Glutamatergic neuron (in vitro differentiated cells): ENCODE measurements around the gene ATP13A3. TPM values are rescaled to one million over a fixed set of nuclear protein-coding genes. Genes with fewer than 3 reads are reported as not detected.

Experiments used
- DNase-seq: peaks from one replicate; pipeline ENCODE4 v3.0.0; 2022
- H3K27ac Mint-ChIP-seq: one replicate; pipeline ENCODE4 v1.8.0; 2020; ENCODE audit warnings: mild to moderate bottlenecking, mixed read lengths, inconsistent platforms; ENCODE audit not compliant: unreplicated experiment
- H3K27me3 Mint-ChIP-seq: one replicate; pipeline ENCODE4 v1.8.0; 2020; ENCODE audit warnings: mild to moderate bottlenecking, moderate library complexity, mixed read lengths, inconsistent platforms; ENCODE audit not compliant: unreplicated experiment
- H3K36me3 Mint-ChIP-seq: one replicate; pipeline ENCODE4 v1.8.0; 2020; ENCODE audit warnings: mild to moderate bottlenecking, mixed read lengths, inconsistent platforms; ENCODE audit not compliant: unreplicated experiment
- H3K4me1 Mint-ChIP-seq: one replicate; pipeline ENCODE4 v1.8.0; 2020; ENCODE audit warnings: mild to moderate bottlenecking, low read depth, mixed read lengths, inconsistent platforms; ENCODE audit not compliant: unreplicated experiment
- H3K4me3 Mint-ChIP-seq: one replicate; pipeline ENCODE4 v1.8.0; 2020; ENCODE audit warnings: mild to moderate bottlenecking, mixed read lengths, inconsistent platforms; ENCODE audit not compliant: unreplicated experiment
- H3K9me3 Mint-ChIP-seq: one replicate; pipeline ENCODE4 v1.8.0; 2020; ENCODE audit warnings: mild to moderate bottlenecking, moderate library complexity, mixed read lengths, inconsistent platforms; ENCODE audit not compliant: unreplicated experiment
- CTCF ChIP-seq: fragments of 200-600 bp; sonication (generic); IDR thresholded peaks from one replicate; pipeline ENCODE4 v1.5.0; 2021; ENCODE audit not compliant: partially characterized antibody, unreplicated experiment
- total RNA-seq: library from RNA; stranded (reverse); fragmentation: NEBNext Ultra II Directional; extraction: Animal tissue kit (Norgen Biotek cat#: 25700); gene quantifications from one replicate; pipeline ENCODE4 v1.2.1, GENCODE V29; 2021; ENCODE audit not compliant: unreplicated experiment

Gene ATP13A3
- total RNA-seq, 1 donor from 2014 or later = 41.6 TPM

DNA sequence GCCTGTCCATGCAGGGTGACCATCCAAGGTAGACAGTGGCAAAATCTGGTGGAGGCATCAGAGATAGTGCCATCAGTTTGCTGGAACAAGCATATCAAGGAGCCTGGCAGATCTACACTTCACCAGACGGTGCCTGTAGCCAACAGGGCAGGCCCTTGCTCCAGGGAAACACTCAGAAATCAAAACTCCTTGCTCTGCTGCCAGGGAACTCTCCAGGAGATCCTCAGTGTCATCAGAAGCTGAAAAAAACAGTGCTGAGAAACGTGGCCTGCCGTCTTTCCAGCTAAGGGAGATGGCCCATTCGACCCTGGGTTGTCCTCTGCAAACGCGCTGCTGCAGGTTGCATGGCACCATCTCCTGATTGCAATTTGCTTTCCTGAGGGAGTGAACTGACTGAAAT lies 30.5 kb upstream of the ATP13A3 start:
- no peaks in the 10 kb centered on the region for H3K4me1 Mint-ChIP-seq
- no peak overlapping the region for H3K27ac Mint-ChIP-seq
- no peak for TF ChIP-seq CTCF
- H3K27me3 Mint-ChIP-seq = peaks cover 3% of the 10 kb centered on the region
- no peak overlapping the region for H3K4me3 Mint-ChIP-seq
- no peaks in the 10 kb centered on the region for H3K9me3 Mint-ChIP-seq
- no peak for DNase-seq
- no peaks in the 10 kb centered on the region for H3K36me3 Mint-ChIP-seq

- DNase-seq = no peak
- Mint-ChIP-seq H3K27me3 (peaks cover 3% of the 10 kb centered on the region), H3K36me3 (no peaks in the 10 kb centered on the region), H3K4me1 (no peaks in the 10 kb centered on the region), H3K9me3 (no peaks in the 10 kb centered on the region), H3K4me3 (no peak overlapping the region), H3K27ac (no peak overlapping the region)
- no peak for TF ChIP-seq CTCF
Measured at GRCh38 chr3:194514626-194515025, 27.8 kb upstream of the ATP13A3 start.

GRCh38 chr3:194512895-194513601 lies 26.2 kb upstream of the ATP13A3 start:
- no peak for DNase-seq
- TF ChIP-seq CTCF = no peak
- H3K9me3 Mint-ChIP-seq = no peaks in the 10 kb centered on the region
- no peaks in the 10 kb centered on the region for H3K27me3 Mint-ChIP-seq
- H3K36me3 Mint-ChIP-seq = no peaks in the 10 kb centered on the region
- no peak overlapping the region for H3K4me3 Mint-ChIP-seq
- no peak overlapping the region for H3K27ac Mint-ChIP-seq
- H3K4me1 Mint-ChIP-seq = no peaks in the 10 kb centered on the region

GRCh38 chr3:194508491-194509453 lies 22.0 kb upstream of the ATP13A3 start:
- Mint-ChIP-seq H3K9me3 (no peaks in the 10 kb centered on the region), H3K36me3 (no peaks in the 10 kb centered on the region), H3K27ac (no peak overlapping the region), H3K4me3 (no peak overlapping the region), H3K27me3 (no peaks in the 10 kb centered on the region), H3K4me1 (no peaks in the 10 kb centered on the region)
- TF ChIP-seq CTCF = no peak
- DNase-seq = no peak

DNA sequence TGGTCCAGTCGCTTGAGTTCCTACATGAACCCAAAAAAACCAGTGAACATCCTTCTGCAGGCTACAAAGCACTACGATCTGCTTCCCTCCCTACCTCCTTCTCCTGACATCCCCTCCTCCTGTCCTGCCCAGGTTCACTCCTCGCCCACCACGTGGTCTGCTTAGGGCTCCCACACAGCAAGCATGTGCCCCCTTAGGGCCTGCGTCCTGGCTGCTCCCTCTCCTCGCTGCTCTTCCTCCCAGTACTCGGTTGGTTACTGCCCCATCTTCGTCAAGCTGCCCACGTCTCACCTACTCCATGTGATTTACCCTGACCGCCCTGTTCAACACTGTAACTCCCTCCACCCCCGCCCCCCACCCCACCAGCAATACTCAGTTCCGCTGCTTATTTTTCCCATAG lies 20.8 kb upstream of the ATP13A3 start:
- H3K4me3 Mint-ChIP-seq = no peak overlapping the region
- H3K27ac Mint-ChIP-seq = no peak overlapping the region
- no peaks in the 10 kb centered on the region for H3K9me3 Mint-ChIP-seq
- no peaks in the 10 kb centered on the region for H3K4me1 Mint-ChIP-seq
- no peak for TF ChIP-seq CTCF
- H3K27me3 Mint-ChIP-seq = no peaks in the 10 kb centered on the region
- DNase-seq = no peak
- no peaks in the 10 kb centered on the region for H3K36me3 Mint-ChIP-seq
